Measurements from ENCODE around the gene KLK2.

KLK2 gene

DNA sequence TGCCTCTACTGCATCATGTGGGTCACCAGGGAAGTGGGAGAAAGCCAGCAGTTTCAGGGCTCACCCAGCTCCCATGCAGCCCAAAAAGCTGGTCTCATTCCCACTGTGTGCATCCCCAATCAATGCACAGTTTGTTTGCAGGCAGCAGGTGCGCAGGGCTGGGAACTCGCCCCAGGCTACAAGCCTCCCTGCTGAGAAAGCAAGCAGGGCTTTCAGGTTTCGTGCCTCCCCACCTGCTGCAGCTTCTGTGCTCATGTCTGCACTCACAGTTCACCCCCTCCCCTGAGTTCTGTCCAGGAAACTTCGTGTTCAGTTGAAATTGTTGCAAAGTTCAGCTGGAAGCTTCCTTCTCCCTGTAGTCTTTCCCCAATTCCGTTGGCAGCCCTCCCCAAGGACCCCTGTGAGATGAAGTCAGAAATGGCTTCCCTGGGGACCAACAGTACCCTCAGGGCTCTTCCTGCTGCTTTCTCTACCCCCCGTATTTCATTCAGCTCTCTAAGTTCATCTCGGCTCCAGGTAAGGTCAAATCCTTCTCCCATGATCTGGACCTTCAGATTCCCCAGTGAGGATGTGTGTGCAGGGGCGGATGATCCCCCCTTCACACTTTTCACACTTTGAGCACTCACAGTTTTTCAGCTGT lies 28.8 kb upstream of the KLK2 start:
- H3K4me3 ChIP-seq (ENCODE audit: low read depth, low read length): no peak overlapping the region
- no peak for DNase-seq (ENCODE audit: low read depth, low spot score)
- in situ Hi-C loops (cut with HindIII; ENCODE audit: low sequenced_read_pairs): no loop called here
- TF ChIP-seq, protein P1, sequence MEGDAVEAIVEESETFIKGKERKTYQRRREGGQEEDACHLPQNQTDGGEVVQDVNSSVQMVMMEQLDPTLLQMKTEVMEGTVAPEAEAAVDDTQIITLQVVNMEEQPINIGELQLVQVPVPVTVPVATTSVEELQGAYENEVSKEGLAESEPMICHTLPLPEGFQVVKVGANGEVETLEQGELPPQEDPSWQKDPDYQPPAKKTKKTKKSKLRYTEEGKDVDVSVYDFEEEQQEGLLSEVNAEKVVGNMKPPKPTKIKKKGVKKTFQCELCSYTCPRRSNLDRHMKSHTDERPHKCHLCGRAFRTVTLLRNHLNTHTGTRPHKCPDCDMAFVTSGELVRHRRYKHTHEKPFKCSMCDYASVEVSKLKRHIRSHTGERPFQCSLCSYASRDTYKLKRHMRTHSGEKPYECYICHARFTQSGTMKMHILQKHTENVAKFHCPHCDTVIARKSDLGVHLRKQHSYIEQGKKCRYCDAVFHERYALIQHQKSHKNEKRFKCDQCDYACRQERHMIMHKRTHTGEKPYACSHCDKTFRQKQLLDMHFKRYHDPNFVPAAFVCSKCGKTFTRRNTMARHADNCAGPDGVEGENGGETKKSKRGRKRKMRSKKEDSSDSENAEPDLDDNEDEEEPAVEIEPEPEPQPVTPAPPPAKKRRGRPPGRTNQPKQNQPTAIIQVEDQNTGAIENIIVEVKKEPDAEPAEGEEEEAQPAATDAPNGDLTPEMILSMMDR (IDR thresholded peaks at IDR 0.05; ENCODE audit: low read depth, low read length): no peak

DNA sequence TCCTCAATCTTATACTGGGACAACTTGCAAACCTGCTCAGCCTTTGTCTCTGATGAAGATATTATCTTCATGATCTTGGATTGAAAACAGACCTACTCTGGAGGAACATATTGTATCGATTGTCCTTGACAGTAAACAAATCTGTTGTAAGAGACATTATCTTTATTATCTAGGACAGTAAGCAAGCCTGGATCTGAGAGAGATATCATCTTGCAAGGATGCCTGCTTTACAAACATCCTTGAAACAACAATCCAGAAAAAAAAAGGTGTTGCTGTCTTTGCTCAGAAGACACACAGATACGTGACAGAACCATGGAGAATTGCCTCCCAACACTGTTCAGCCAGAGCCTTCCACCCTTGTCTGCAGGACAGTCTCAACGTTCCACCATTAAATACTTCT lies 22.5 kb upstream of the KLK2 start:
- in situ Hi-C loops (cut with HindIII; ENCODE audit: low sequenced_read_pairs): no loop called here
- no peak for DNase-seq (ENCODE audit: low read depth, low spot score)
- TF ChIP-seq, protein P1 (IDR thresholded peaks at IDR 0.05; ENCODE audit: low read depth, low read length): no peak
- no peak overlapping the region for H3K4me3 ChIP-seq (ENCODE audit: low read depth, low read length)

DNA sequence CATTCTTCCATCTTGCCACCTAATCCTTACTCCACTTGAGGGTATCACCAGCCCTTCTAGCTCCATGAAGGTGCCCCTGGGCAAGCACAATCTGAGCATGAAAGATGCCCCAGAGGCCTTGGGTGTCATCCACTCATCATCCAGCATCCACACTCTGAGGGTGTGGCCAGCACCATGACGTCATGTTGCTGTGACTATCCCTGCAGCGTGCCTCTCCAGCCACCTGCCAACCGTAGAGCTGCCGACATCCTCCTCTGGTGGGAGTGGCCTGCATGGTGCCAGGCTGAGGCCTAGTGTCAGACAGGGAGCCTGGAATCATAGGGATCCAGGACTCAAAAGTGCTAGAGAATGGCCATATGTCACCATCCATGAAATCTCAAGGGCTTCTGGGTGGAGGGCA lies 21.6 kb upstream of the KLK2 start:
- no peak overlapping the region for H3K4me3 ChIP-seq (ENCODE audit: low read depth, low read length)
- in situ Hi-C loops (cut with HindIII; ENCODE audit: low sequenced_read_pairs): no loop called here
- TF ChIP-seq, protein P1 (IDR thresholded peaks at IDR 0.05; ENCODE audit: low read depth, low read length): no peak
- no peak for DNase-seq (ENCODE audit: low read depth, low spot score)

DNA sequence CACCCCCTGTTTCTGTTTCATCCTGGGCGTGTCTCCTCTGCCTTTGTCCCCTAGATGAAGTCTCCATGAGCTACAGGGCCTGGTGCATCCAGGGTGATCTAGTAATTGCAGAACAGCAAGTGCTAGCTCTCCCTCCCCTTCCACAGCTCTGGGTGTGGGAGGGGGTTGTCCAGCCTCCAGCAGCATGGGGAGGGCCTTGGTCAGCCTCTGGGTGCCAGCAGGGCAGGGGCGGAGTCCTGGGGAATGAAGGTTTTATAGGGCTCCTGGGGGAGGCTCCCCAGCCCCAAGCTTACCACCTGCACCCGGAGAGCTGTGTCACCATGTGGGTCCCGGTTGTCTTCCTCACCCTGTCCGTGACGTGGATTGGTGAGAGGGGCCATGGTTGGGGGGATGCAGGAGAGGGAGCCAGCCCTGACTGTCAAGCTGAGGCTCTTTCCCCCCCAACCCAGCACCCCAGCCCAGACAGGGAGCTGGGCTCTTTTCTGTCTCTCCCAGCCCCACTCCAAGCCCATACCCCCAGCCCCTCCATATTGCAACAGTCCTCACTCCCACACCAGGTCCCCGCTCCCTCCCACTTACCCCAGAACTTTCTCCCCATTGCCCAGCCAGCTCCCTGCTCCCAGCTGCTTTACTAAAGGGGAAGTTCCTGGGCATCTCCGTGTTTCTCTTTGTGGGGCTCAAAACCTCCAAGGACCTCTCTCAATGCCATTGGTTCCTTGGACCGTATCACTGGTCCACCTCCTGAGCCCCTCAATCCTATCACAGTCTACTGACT lies 18.4 kb upstream of the KLK2 start, which contains the start of gene KLK3:
KLK3 (plus strand) TSS at position 280 of the 775 bp plus-strand sequence; CDS start at position 321, 41 bp downstream.
- DNase-seq (ENCODE audit: low read depth, low spot score): no peak
- H3K4me3 ChIP-seq (ENCODE audit: low read depth, low read length): no peak within 1 kb of the TSS
- in situ Hi-C loops (cut with HindIII; ENCODE audit: low sequenced_read_pairs): no loop called here
- TF ChIP-seq, protein P1 (IDR thresholded peaks at IDR 0.05; ENCODE audit: low read depth, low read length): no peak

DNA sequence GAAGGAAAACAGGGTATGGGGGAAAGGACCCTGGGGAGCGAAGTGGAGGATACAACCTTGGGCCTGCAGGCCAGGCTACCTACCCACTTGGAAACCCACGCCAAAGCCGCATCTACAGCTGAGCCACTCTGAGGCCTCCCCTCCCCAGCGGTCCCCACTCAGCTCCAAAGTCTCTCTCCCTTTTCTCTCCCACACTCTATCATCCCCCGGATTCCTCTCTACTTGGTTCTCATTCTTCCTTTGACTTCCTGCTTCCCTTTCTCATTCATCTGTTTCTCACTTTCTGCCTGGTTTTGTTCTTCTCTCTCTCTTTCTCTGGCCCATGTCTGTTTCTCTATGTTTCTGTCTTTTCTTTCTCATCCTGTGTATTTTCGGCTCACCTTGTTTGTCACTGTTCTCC lies 15.9 kb upstream of the KLK2 start:
- in situ Hi-C loops (cut with HindIII; ENCODE audit: low sequenced_read_pairs): no loop called here
- no peak for DNase-seq (ENCODE audit: low read depth, low spot score)
- TF ChIP-seq, protein P1 (IDR thresholded peaks at IDR 0.05; ENCODE audit: low read depth, low read length): no peak
- no peak overlapping the region for H3K4me3 ChIP-seq (ENCODE audit: low read depth, low read length)

DNA sequence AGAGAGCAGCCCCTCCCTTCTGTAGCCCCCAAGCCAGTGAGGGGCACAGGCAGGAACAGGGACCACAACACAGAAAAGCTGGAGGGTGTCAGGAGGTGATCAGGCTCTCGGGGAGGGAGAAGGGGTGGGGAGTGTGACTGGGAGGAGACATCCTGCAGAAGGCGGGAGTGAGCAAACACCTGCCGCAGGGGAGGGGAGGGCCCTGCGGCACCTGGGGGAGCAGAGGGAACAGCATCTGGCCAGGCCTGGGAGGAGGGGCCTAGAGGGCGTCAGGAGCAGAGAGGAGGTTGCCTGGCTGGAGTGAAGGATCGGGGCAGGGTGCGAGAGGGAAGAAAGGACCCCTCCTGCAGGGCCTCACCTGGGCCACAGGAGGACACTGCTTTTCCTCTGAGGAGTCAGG lies 14.4 kb upstream of the KLK2 start:
- H3K4me3 ChIP-seq (ENCODE audit: low read depth, low read length): no peak overlapping the region
- TF ChIP-seq, protein P1 (IDR thresholded peaks at IDR 0.05; ENCODE audit: low read depth, low read length): no peak
- in situ Hi-C loops (cut with HindIII; ENCODE audit: low sequenced_read_pairs): no loop called here
- DNase-seq (ENCODE audit: low read depth, low spot score): no peak

Measured in astrocyte of the spinal cord (primary cell).